GM12878 (cell line): ENCODE data around the gene PARM1. TPM values are rescaled to one million over a fixed set of nuclear protein-coding genes. Genes with fewer than 3 reads are reported as not detected.
A peak's percentile ranks its signal among the peaks of the same experiment; 100 is the strongest.

Experiments
- ATAC-seq: fragments of 200-7000 bp; cut with Tn5 transposase; 3 replicates; pipeline ENCODE4 v1.9.1; 2020; ENCODE audit warnings: mild to moderate bottlenecking, moderate library complexity
- BruUV-seq: library from RNA; stranded (reverse); fragments of 400-500 nt; replicated peaks from 2 replicates; lab custom pipeline; 2021; lab: Mats Ljungman, UMichigan
- CTCF ChIA-PET: fragments of 300-600 bp; sonication (Branson Sonifier 250); formaldehyde crosslinking; extraction: SDS; loops from one replicate; lab custom pipeline; 2021; ENCODE audit warnings: inconsistent platforms; lab: Yijun Ruan, JAX
- POLR2A ChIA-PET: fragments of 350-600 bp; formaldehyde crosslinking; extraction: SDS; loops from one replicate; lab custom pipeline; 2021; ENCODE audit warnings: inconsistent platforms; lab: Charles Lee
- RAD21 ChIA-PET: fragments of 300-600 bp; sonication (Branson Sonifier 250); formaldehyde crosslinking; loops from one replicate; lab custom pipeline; 2023; ENCODE audit warnings: antibody characterized with exemption; ENCODE audit not compliant: unreplicated experiment; lab: Charles Lee
- SMC1A ChIA-PET: fragments of 300-600 bp; sonication (Branson Sonifier 250); formaldehyde crosslinking; loops from one replicate; lab custom pipeline; 2023; ENCODE audit not compliant: unreplicated experiment, uncharacterized antibody; lab: Charles Lee
- DNase-seq: peaks from one replicate; pipeline ENCODE4 v3.0.0-alpha.2; 2011; ENCODE audit warnings: low read depth, low spot score
- FAIRE-seq: peaks from 3 replicates; lab custom pipeline; 2011; peaks lifted over from hg19 to GRCh38; lab: Jason Lieb, UNC
- H2AFZ ChIP-seq: 2 replicates; pipeline ENCODE4 v1.6.0; 2011; ENCODE audit warnings: low read depth, low read length, control low read depth; ENCODE audit not compliant: control insufficient read depth
- H3K27ac ChIP-seq: 2 replicates; pipeline ENCODE4 v1.5.1; 2011; ENCODE audit warnings: control low read depth; ENCODE audit not compliant: control insufficient read depth, insufficient read depth
- H3K27me3 ChIP-seq, 2 experiments: replicated peaks in 1 of 2; 2 replicates each; pipeline versions ENCODE4 v1.6.0 to v1.6.1; 2011; ENCODE audit warnings: low read length in 1 of 2; ENCODE audit not compliant: control insufficient read depth in 2 of 2, insufficient read depth in 2 of 2
- H3K36me3 ChIP-seq, 2 experiments: 2 replicates each; pipeline ENCODE4 v1.5.1; 2011; ENCODE audit warnings: low read length in 1 of 2; ENCODE audit not compliant: control insufficient read depth in 2 of 2, insufficient read depth in 2 of 2
- H3K4me1 ChIP-seq: 2 replicates; pipeline ENCODE4 v1.6.1; 2011; ENCODE audit warnings: mild to moderate bottlenecking, low read length, moderate library complexity, mixed read lengths; ENCODE audit not compliant: control insufficient read depth, insufficient read depth
- H3K4me2 ChIP-seq: 2 replicates; pipeline ENCODE4 v1.6.0; 2011; ENCODE audit warnings: control low read depth; ENCODE audit not compliant: control insufficient read depth, insufficient read depth
- H3K4me3 ChIP-seq: fragments of 200-600 bp; sonication (generic); 2 replicates; pipeline ENCODE4 v1.5.1; 2016
- H3K79me2 ChIP-seq: 2 replicates; pipeline ENCODE4 v1.6.0; 2011; ENCODE audit warnings: low read length; ENCODE audit not compliant: control insufficient read depth, insufficient read depth
- H3K9ac ChIP-seq: 2 replicates; pipeline ENCODE4 v1.8.0; 2011; ENCODE audit warnings: low read length, control low read depth, mixed read lengths; ENCODE audit not compliant: control insufficient read depth, insufficient read depth
- H3K9me3 ChIP-seq: replicated peaks from 3 replicates; pipeline ENCODE4 v1.5.1; 2011; ENCODE audit warnings: mild to moderate bottlenecking, low read length; ENCODE audit not compliant: control insufficient read depth, insufficient read depth
- H4K20me1 ChIP-seq: 2 replicates; pipeline ENCODE4 v1.6.0; 2011; ENCODE audit not compliant: control insufficient read depth, insufficient read depth
- EED ChIP-seq: sonication (generic); IDR thresholded peaks from 2 replicates; pipeline ENCODE4 v1.6.1; 2016; ENCODE audit warnings: antibody characterized with exemption, low read depth
- EGR1 ChIP-seq, 2 experiments: IDR thresholded peaks; 1 replicate in 1 of 2; 2 replicates in 1 of 2; pipeline ENCODE4 v1.6.1; 2011 to 2012; ENCODE audit warnings: low read depth in 2 of 2, low read length in 2 of 2, borderline replicate concordance in 1 of 2, mild to moderate bottlenecking in 1 of 2, moderate library complexity in 1 of 2
- HDAC2 ChIP-seq: fragments of 200-600 bp; sonication (generic); IDR thresholded peaks from 2 replicates; pipeline ENCODE4 v1.6.1; 2017
- MYB ChIP-seq: fragments of 150-350 bp; IDR thresholded peaks from 2 replicates; pipeline ENCODE4 v1.6.1; 2014; ENCODE audit warnings: mild to moderate bottlenecking, low read depth, low read length, borderline replicate concordance
- NR2F1 ChIP-seq: fragments of 450-650 bp; conservative IDR thresholded peaks from 2 replicates; pipeline ENCODE4 v1.6.1; 2017; ENCODE audit warnings: mild to moderate bottlenecking
- RELA ChIP-seq: fragments of 450-650 bp; IDR thresholded peaks from 2 replicates; pipeline ENCODE4 v1.8.0; 2014; ENCODE audit warnings: borderline replicate concordance; ENCODE audit not compliant: partially characterized antibody
- RUNX3 ChIP-seq: IDR thresholded peaks from 2 replicates; pipeline ENCODE4 v1.6.1; 2012; ENCODE audit warnings: low read length, inconsistent platforms
- SP1 ChIP-seq: IDR thresholded peaks from one replicate; pipeline ENCODE4 v1.6.1; 2011; ENCODE audit warnings: low read depth, low read length
- TCF3 ChIP-seq: IDR thresholded peaks from 2 replicates; pipeline ENCODE4 v1.6.1; 2012; ENCODE audit warnings: low read depth, mild to moderate bottlenecking, low read length, borderline replicate concordance; ENCODE audit not compliant: insufficient read depth
- WGBS: methylation state at CpG from one replicate; pipeline ENCODE4 v1.1.6; 2016; ENCODE audit warnings: low lambda C conversion rate; ENCODE audit not compliant: insufficient replicate concordance, insufficient coverage; ENCODE audit errors: missing lambda C conversion rate; 5-methylcytosine and 5-hydroxymethylcytosine counted together
- in situ Hi-C: fragments of 300-500 bp; cut with MboI; formaldehyde crosslinking; loops from 9 replicates; pipeline ENCODE4 v1.14.3; 2018; ENCODE audit warnings: mixed read lengths
- intact Hi-C: fragments of 100-400 bp; cut with micrococcal nuclease; formaldehyde crosslinking; loops from one replicate; pipeline ENCODE4 v1.14.2; 2022; ENCODE audit not compliant: unreplicated experiment
- polyA plus RNA-seq, 11 experiments: library from polyadenylated mRNA; depleted of rRNA in 4 of 11; unstranded in 6 of 11; stranded (reverse) in 5 of 11; fragments of >200 nt; fragmentation: Nextera tagmentation in 4 of 11; fragmentation: Illumina TruSeq in 1 of 11; extraction: Ambion mirVana in 4 of 11; extraction: Trizol in 1 of 11; gene quantifications; 1 replicate in 1 of 11; 2 replicates in 10 of 11; pipeline versions ENCODE4 v1.2.1 to v1.2.3, GENCODE V29; 2011 to 2016; ENCODE audit warnings: inconsistent platforms in 2 of 11, missing spikeins in 2 of 11, low read depth in 1 of 11
- total RNA-seq, 4 experiments: library from RNA; depleted of rRNA in 3 of 4; stranded (reverse); fragments of >200 nt in 3 of 4; fragmentation: Illumina TruSeq in 1 of 4; extraction: Trizol in 1 of 4; gene quantifications; 2 replicates each; pipeline versions ENCODE4 v1.2.1 to v1.2.3, GENCODE V29; 2013 to 2021
- TF ChIP-seq, protein P1 (sequence below): IDR thresholded peaks from 2 replicates; pipeline ENCODE4 v1.6.1; 2011; ENCODE audit warnings: borderline replicate concordance, low read depth, mild to moderate bottlenecking, moderate library complexity, mixed read lengths, low read length; ENCODE audit not compliant: insufficient read depth; ENCODE audit errors: extremely low read length

PARM1 gene
- total and polyA plus RNA-seq, 10 of the 15 experiments (the other 5 are each of a cell fraction or from before 2014, with no cell fraction given) = 13.9 to 56.2 (median 41.3) TPM

DNA sequence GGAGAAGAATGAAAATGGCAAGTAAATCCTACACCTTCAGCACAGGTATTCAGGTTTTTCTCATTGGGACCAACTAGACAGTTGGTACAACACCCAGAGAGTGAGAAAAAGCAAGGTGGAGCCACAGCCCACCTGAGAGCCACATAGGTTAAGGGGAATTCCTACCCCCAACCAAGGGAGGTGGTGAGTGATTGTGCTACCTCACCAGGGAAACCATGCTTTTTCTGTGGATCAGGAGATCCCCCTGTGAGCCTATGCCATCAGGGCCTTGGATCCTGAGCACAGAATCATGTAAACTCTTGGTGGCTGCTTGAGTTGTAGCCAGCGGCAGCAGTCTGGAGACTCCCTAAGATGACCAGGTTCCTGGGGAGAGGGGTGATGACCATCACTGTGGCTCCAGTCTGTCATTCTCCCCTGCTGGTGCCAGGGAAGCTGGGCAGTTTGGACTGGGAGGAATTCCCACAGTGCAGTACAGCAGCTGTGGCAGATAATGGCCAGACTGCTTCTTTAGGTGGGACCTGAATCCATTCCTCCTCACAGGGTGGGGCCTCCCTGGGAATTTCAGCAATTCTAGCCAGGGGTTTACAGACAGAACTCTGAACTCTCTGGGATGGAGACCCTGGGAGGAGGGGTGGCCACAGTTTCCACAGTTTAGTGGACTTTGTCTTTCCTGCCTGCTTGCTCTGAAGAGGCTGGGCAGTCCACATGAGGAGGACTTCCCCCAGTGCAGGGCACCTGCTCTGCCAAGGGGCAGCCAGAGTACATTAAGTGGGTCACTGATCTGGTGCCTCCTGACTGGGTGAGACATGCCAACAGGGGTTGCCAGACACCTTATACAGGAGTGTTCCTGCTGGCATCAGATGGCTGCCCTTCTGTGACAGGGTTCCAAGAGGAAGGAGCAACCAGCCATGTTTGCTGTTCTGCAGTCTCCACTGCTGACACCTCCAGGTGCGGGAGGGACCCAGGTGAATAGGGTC, 43.2 kb downstream of the PARM1 start:
- H3K27ac ChIP-seq = no peak overlapping the region
- DNase-seq (no peak), FAIRE-seq (no peak), ATAC-seq (peak; percentile 82)
- CTCF ChIA-PET = no interaction called here
- no peak overlapping the region for H3K9ac ChIP-seq
- H4K20me1 ChIP-seq = no peaks in the 10 kb centered on the region
- no peak overlapping the region for H2AFZ ChIP-seq
- POLR2A ChIA-PET = no interaction called here
- H3K9me3 ChIP-seq = peaks cover 1% of the 10 kb centered on the region; the same call in 2 of the 3 replicates
- H3K4me1 ChIP-seq = peaks cover 10% of the 10 kb centered on the region
- no peaks in the 10 kb centered on the region for H3K79me2 ChIP-seq
- intact Hi-C loops = no loop called here
- WGBS = 92% methylated on average over 2 of the region's 2 CpGs
- no peaks in the 10 kb centered on the region for H3K27me3 ChIP-seq
- in situ Hi-C loops = no loop called here
- H3K36me3 ChIP-seq = no peaks in the 10 kb centered on the region
- RAD21 ChIA-PET = no interaction called here
- no peak overlapping the region for H3K4me3 ChIP-seq
- BruUV-seq = no TSS peak
- peak overlapping the region; percentile 25 for H3K4me2 ChIP-seq
- SMC1A ChIA-PET = interaction anchor here (0.6 to 1.7 kb wide), 2 partner anchors 9 to 42 kb away, joined by 3 to 4 read pairs; no protein-coding TSS in a partner anchor
- TF ChIP-seq HDAC2 = no peak
- peak; percentile 37; the same call in 1 of the 2 replicates for TF ChIP-seq RUNX3
- no peak for TF ChIP-seq NR2F1
- peak; percentile 27 for TF ChIP-seq RELA
- TF ChIP-seq, protein P1, sequence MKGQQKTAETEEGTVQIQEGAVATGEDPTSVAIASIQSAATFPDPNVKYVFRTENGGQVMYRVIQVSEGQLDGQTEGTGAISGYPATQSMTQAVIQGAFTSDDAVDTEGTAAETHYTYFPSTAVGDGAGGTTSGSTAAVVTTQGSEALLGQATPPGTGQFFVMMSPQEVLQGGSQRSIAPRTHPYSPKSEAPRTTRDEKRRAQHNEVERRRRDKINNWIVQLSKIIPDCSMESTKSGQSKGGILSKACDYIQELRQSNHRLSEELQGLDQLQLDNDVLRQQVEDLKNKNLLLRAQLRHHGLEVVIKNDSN = no peak
- TF ChIP-seq MYB = no peak
- TF ChIP-seq EGR1 (IDR thresholded peaks at IDR 0.05; ENCODE audit: borderline replicate concordance in 1 of 2, low read depth in 2 of 2, low read length in 2 of 2) = no peak
- no peak for TF ChIP-seq TCF3
- 0 out of 2 replicates have a peak, but pooled peaks have one; percentile 31 for TF ChIP-seq EED
- TF ChIP-seq SP1 = no peak
